ENCODE data around the gene LDHA. TPM values are rescaled to one million over a fixed set of nuclear protein-coding genes. Genes with fewer than 3 reads are reported as not detected.

LDHA gene
- polyA plus RNA-seq: 100 to 1,000 TPM; 206 to 989 (median 582) TPM

DNA sequence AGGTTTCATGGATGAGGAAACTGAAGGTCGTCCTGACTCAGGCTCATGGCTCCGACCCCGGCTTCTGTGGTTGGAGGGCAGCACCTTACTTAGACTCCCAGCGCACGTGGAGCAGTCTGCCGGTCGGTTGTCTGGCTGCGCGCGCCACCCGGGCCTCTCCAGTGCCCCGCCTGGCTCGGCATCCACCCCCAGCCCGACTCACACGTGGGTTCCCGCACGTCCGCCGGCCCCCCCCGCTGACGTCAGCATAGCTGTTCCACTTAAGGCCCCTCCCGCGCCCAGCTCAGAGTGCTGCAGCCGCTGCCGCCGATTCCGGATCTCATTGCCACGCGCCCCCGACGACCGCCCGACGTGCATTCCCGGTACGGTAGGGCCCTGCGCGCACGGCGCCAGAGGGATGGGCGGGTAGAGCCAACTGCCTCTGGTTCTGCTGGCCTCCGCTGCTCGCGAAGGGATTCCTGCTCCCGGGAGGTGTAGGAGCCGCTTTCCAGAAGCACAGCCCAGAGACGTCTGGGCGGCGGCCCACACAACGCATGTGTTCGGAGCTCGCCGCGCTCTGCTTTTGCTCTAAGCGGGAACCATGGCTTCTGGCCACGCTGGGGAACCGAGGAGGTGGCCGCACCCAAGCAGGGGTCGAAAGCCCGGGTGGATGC, at the start of gene LDHA:
Gene LDHA (plus strand): TSS at position 289 of the 653 bp plus-strand sequence. CDS start 2,280 bp downstream, outside the sequence.
- peak within 1 kb of the TSS; percentile 84 for H3K27ac ChIP-seq (ENCODE audit: low read depth, low read length)
- WGBS, 3 donors: 0 to 1% (median 1%) methylated on average over 60 of the region's 60 CpGs

- WGBS, 3 donors: 82 to 90% (median 86%) methylated on average over 5 of the region's 5 CpGs
- H3K27ac ChIP-seq (ENCODE audit: low read depth, low read length): no peak overlapping the region
Observed at GRCh38 chr11:18347471-18348125, 46.8 kb upstream of the LDHA start.

GRCh38 chr11:18352581-18352980, 41.8 kb upstream of the LDHA start:
- 89 to 95% (median 89%) methylated on average over 3 of the region's 3 CpGs for WGBS, 3 donors
- no peak overlapping the region for H3K27ac ChIP-seq (ENCODE audit: low read depth, low read length)

- 82 to 94% (median 93%) methylated on average over 4 of the region's 4 CpGs for WGBS, 3 donors
Observed at GRCh38 chr11:18358646-18359045, 35.7 kb upstream of the LDHA start.

DNA sequence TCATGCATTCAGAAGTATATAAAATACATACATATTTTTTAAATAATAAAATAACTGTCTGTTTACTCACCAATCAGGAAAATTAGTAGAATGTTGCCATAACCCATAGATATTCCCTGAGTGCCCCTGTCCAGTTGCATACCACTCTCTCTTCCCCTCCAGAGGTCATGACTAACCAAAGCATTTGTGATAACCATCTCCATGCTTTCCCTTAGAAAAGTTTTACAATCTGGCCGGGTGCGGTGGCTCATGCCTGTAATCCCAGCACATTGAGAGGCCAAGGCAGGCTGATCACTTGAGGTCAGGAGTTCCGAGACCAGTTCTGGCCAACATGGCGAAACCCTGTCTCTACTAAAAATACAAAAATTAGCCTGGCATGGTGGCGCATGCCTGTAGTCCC, 33.2 kb upstream of the LDHA start:
- H3K27ac ChIP-seq (ENCODE audit: low read depth, low read length): no peak overlapping the region
- 96% methylated on average over 5 of the region's 5 CpGs for WGBS, 3 donors

More at GRCh38 chr11:18358646-18359045, 35.7 kb upstream of the LDHA start:
- H3K27ac ChIP-seq (ENCODE audit: low read depth, low read length): no peak overlapping the region

DNA sequence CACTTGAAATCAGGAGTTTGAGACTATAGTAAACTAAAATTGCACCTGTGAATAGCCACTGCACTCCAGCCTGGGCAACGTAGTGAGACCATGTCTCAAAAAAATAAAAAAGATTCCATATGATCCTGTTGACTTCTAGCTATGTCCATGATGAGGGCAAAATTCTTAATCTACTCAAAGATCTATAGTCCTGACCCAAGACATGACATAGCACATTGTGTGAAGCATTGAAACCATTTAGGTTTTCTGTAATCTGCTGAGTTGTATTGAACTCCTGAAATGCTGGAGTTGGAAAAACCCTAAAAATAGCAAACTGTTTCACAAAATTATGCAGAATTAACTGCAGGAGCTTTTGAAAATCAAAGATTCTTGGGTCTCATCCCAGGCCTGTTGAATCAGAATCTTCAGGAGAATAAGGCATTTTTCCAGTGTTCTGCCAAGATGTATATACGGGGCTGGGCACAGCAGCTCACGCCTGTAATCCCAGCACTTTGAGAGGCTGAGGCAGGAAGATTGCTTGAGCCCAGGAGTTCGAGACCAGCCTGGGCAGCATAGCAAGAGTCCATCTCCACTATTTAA, 29.8 kb upstream of the LDHA start:
- WGBS, 3 donors: 92 to 94% (median 93%) methylated on average over 4 of the region's 4 CpGs
- H3K27ac ChIP-seq (ENCODE audit: low read depth, low read length): no peak overlapping the region

DNA sequence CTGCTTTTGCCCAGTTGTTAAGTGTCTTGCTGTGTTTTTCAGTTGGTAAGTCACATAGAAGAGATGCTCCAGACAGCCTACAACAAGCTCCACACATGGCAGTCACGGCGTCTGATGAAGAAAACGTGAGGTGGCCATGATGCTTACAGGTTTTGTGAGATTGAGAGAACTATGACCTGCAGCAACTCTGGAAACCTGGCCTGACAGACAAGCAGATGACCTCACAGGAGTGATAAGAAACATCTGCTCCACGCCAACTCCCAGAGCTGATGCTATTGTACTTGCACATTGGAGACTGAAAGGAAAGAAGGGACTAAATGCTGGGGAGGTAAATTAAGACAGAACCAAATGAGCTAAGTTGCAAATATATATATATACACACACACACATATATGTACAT, 28.6 kb upstream of the LDHA start:
- no peak overlapping the region for H3K27ac ChIP-seq (ENCODE audit: low read depth, low read length)
- WGBS, 3 donors: 81 to 89% (median 88%) methylated on average over 4 of the region's 4 CpGs

DNA sequence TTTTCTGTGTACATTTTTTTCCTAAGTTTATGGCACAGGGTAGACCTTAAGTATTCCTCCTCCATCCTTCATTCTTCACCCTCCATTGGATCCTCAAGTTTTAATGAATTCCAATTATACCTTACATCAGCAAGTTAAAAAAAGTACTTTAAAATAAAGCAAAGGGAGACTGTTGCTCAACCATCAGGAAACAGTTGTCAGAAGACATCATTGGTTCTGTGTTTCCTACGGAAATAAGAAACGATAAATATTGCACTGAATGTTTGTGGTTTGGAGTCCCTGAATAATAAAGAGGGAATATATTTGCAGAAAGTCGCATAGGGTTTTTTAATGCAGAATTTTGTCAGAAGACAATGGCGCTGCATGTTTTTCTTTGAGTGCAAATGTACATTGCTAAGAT, 28.1 kb upstream of the LDHA start:
- no peak overlapping the region for H3K27ac ChIP-seq (ENCODE audit: low read depth, low read length)
- WGBS, 3 donors: 57 to 94% (median 72%) methylated on average over 4 of the region's 4 CpGs

- H3K27ac ChIP-seq (ENCODE audit: low read depth, low read length): no peak overlapping the region
- 98 to 100% (median 99%) methylated on average over 3 of the region's 3 CpGs for WGBS, 3 donors
Observed at GRCh38 chr11:18367431-18367830, 26.9 kb upstream of the LDHA start.

- 65 to 70% (median 69%) methylated on average over 2 of the region's 2 CpGs for WGBS, 3 donors
- no peak overlapping the region for H3K27ac ChIP-seq (ENCODE audit: low read depth, low read length)
Observed at GRCh38 chr11:18368221-18368620, 26.1 kb upstream of the LDHA start.

DNA sequence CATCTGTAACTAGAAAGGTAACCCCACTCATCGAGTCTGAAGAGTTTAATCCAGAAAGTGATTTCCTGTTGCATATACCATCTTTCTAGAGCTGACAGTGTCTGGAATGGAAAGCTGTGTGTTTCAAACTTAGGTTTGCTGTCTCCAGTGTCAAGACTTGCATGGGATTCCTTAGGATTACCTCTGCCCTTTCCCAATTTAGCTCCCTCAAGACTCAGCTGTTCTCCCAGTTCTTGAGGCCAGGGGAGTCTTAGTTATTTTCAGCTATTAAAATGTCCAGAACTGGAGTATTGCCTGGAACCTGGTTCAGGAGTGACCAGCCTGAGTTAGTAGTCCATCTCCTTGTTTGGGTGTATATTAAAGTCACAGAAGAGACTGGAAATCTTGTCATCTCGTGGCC, 25.0 kb upstream of the LDHA start:
- no peak overlapping the region for H3K27ac ChIP-seq (ENCODE audit: low read depth, low read length)

DNA sequence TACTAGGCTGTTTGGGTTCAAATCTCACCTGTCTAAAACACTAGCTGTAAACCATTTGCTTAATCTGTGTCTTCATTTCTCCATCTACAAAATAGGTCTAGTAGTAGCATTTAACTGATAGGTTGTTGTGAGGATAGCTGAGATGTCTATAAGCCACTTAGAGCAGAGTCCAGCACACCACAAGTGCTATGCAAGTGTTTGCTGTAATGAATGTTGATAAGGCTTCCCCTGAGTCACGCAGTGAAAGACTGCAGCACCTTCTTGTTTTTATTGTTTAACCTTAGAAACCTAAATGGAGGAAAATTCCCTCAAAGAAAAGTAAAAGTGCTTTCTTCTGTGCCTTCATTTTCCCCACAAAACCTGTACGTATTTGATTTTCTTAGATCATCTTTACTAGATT, 23.1 kb upstream of the LDHA start:
- WGBS, 3 donors: 82 to 92% (median 91%) methylated on average over 2 of the region's 2 CpGs
- no peak overlapping the region for H3K27ac ChIP-seq (ENCODE audit: low read depth, low read length)

More for the DNA sequence above, 25.0 kb upstream of the LDHA start:
- 58 to 78% (median 64%) methylated on average over 2 of the region's 2 CpGs for WGBS, 3 donors

DNA sequence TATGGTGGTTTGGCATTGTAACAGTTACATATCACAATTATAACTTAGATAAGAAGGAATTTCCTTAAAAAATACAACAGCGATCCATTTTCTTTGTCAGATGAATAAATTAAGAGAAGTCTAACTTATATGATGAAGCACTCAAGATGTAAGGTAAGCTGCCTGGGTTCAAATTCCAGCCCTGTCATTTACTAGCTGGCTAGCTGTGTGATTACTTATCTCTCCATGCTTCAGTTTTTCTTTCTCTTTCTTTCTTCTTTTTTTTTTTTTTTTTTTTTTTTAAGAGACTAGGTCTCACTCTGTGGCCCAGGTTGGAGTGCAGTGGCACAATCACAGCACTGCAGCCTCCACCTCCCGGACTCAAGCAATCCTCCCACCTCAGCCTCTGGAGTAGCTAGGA, 22.2 kb upstream of the LDHA start:
- WGBS, 3 donors: 84 to 89% (median 89%) methylated on average over 2 of the region's 2 CpGs
- H3K27ac ChIP-seq (ENCODE audit: low read depth, low read length): no peak overlapping the region

DNA sequence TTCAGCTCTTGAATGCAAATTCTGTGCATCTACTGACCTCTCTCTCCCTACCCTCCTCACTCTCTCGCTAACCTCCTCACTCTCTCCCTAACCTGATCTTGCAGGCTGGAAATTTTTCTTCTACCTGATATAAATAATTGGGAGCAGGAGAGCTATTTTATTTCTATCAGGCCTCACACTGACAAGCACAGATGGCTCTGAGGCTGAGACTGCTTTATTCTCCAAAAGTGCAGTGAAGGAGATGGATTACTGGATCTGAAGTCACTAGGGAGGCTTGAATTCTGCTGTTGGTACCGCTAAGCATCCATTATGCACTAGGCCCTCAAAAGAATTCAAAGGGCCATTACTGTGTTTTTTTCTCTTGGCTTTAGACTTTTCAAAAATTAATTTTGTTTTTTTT, 19.4 kb upstream of the LDHA start:
- no peak overlapping the region for H3K27ac ChIP-seq (ENCODE audit: low read depth, low read length)
- 86 to 91% (median 88%) methylated on average over 2 of the region's 2 CpGs for WGBS, 3 donors

- WGBS, 3 donors: 91 to 100% (median 98%) methylated on average over 1 of the region's 1 CpG
- H3K27ac ChIP-seq (ENCODE audit: low read depth, low read length): no peak overlapping the region
Observed at GRCh38 chr11:18375941-18376340, 18.4 kb upstream of the LDHA start.

DNA sequence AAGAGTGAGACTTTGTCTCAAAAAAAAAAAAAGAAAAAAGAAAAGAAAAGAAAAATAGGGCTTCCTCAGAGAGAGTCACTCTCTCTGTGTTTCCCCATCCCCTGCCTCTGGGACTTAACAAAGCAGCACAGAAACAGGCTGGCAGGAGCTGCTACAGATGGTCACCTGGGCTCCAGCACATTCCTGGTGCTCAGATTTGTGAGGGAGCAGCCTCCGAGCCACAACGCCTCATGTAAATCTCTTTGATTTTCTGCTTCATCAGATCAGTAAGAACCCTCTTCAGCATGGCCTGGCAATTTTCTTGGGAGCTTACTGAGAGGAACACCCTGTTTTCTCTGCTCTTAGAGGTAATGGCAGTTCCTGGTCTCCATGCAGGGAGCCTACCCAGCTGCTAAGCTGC, 15.2 kb upstream of the LDHA start:
- WGBS, 3 donors: 65 to 82% (median 77%) methylated on average over 2 of the region's 2 CpGs

GRCh38 chr11:18383388-18384156, 10.8 kb upstream of the LDHA start:
- H3K27ac ChIP-seq (ENCODE audit: low read depth, low read length): peak overlapping the region; percentile 93
- 7 to 25% (median 9%) methylated on average over 9 of the region's 9 CpGs for WGBS, 3 donors

More for the DNA sequence above, 15.2 kb upstream of the LDHA start:
- H3K27ac ChIP-seq (ENCODE audit: low read depth, low read length): no peak overlapping the region

GRCh38 chr11:18384157-18384641, 10.2 kb upstream of the LDHA start:
- 5 to 11% (median 7%) methylated on average over 3 of the region's 3 CpGs for WGBS, 3 donors
- peak overlapping the region; percentile 93 for H3K27ac ChIP-seq (ENCODE audit: low read depth, low read length)

DNA sequence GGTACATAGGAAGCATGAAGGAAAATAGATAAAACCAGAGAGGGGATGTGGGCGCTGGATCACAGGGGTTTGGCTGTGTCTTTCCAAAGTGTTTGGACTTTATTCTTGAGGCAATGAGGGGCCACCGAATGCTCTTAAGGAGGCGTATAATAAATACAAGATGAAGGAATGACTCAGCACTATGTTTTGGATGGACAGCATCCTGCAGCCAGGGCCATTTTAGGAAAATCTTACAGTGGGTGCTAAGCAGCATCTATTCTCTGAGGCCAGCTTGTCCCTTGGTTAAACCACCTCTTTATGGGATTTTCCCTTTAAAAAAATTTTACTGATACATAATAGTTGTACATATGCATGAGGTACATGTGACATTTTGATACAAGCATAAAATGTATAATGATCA, 4.3 kb upstream of the LDHA start:
- 75 to 89% (median 85%) methylated on average over 3 of the region's 3 CpGs for WGBS, 3 donors
- H3K27ac ChIP-seq (ENCODE audit: low read depth, low read length): no peak overlapping the region
